Body of pancreas (tissue), 4 donors: ENCODE data around the gene RNASE12. TPM values are rescaled to one million over a fixed set of nuclear protein-coding genes. Genes with fewer than 3 reads are reported as not detected.
"Not testable (repeated sequence)": the region's sequence is repeated elsewhere in the genome, so short reads cannot be mapped to it uniquely, and the experiment has no call there.

Experiments
- ATAC-seq: fragments of 150-250 bp; one replicate; pipeline ENCODE4 v1.9.1; 2016
- DNase-seq, 4 donors: peaks; one replicate each; pipeline ENCODE4 v3.0.0-alpha.2; 2019
- H3K27ac ChIP-seq, 4 donors: fragments of 200-600 bp; sonication (generic); 1 replicate in 3 of 4; 2 replicates in 1 of 4; pipeline versions ENCODE4 v1.5.1 to v1.6.1; 2016 to 2019; ENCODE audit warnings: mild to moderate bottlenecking in 1 of 4, mixed read lengths in 1 of 4, moderate library complexity in 1 of 4
- H3K27me3 ChIP-seq, 2 donors: fragments of 200-600 bp; sonication (generic); one replicate each; pipeline ENCODE4 v1.6.0; 2016; ENCODE audit warnings: mild to moderate bottlenecking in 1 of 2
- H3K36me3 ChIP-seq, 2 donors: fragments of 200-600 bp; sonication (generic); replicated peaks in 1 of 2; 2 replicates each; pipeline ENCODE4 v1.5.1; 2016; ENCODE audit warnings: low read depth in 2 of 2; ENCODE audit not compliant: insufficient read depth in 1 of 2
- H3K4me1 ChIP-seq: fragments of 200-600 bp; sonication (generic); one replicate; pipeline ENCODE4 v1.6.0; 2016
- H3K4me3 ChIP-seq, 2 donors: fragments of 200-600 bp; sonication (generic); 1 replicate in 1 of 2; 2 replicates in 1 of 2; pipeline ENCODE4 v1.5.1; 2016 to 2019
- H3K9me3 ChIP-seq, 3 donors: fragments of 200-600 bp; sonication (generic); 1 replicate in 2 of 3; 2 replicates in 1 of 3; pipeline ENCODE4 v1.5.1; 2016
- POLR2A ChIP-seq, 3 donors: fragments of 450-650 bp; IDR thresholded peaks; one replicate each; pipeline ENCODE4 v1.6.1; 2016; ENCODE audit warnings: antibody characterized with exemption in 3 of 3, mild to moderate bottlenecking in 2 of 3
- WGBS, 2 donors: methylation state at CpG; one replicate each; pipeline ENCODE4 v1.1.5; 2017; 5-methylcytosine and 5-hydroxymethylcytosine counted together
- intact Hi-C: fragments of 100-400 bp; cut with DNase I; formaldehyde crosslinking; loops from one replicate; pipeline ENCODE4 v1.15.1; 2023
- total RNA-seq, 2 donors: library from RNA; depleted of rRNA; stranded (reverse); fragments of >200 nt; gene quantifications; one replicate each; pipeline ENCODE4 v1.1.0, GENCODE V29; 2016
- TF ChIP-seq, protein P1 (sequence below), 7 experiments: fragments of 450-650 bp in 4 of 7; fragments of 200-600 bp in 3 of 7; sonication (generic) in 3 of 7; IDR thresholded peaks; one replicate each; pipeline ENCODE4 v1.5.1; 2016 to 2019; ENCODE audit warnings: antibody characterized with exemption in 7 of 7

RNASE12 gene
- total RNA-seq, 2 donors from 2014 or later: not detected

DNA sequence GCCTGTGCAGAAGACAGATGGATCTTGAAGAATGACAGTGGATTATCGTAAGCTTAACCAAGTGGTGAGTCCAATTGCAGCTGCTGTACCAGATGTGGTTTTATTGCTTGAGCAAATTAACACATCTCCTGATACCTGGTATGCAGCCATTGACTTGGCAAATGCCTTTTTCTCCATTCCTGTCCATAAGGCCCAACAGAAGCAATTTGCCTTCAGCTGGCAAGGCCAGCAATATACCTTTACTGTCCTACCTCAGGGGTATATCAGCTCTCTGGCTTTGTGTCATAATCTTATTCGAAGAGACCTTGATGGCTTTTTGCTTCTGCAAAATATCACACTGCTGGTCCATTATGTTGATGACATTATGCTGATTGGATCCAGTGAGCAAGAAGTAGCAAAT, 21.3 kb downstream of the RNASE12 start:
- H3K36me3 ChIP-seq, H3K27me3 ChIP-seq, H3K4me3 ChIP-seq, H3K27ac ChIP-seq, ATAC-seq, H3K4me1 ChIP-seq, DNase-seq, H3K9me3 ChIP-seq, intact Hi-C loops: not testable (repeated sequence)
- WGBS, 2 donors: 78 to 81% methylated on average over 2 of the region's 2 CpGs

DNA sequence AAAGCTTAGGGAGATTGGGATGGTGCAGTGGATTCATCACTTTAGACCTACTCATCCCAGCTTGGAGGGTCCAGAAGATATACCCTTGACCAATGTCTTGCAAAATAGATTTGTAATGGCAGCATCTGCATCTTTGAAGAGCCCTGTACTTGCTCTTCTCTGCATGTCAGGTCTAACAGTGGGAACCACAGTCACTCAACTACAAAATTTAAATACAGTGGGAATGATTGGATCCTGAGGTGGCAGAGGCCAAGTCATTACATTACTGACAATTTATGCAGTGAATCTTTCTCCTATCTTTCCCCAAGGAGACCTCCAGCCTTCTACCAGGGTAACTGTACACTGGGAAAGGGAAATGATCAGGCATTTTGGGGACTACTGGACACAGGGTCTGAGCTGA, 22.1 kb downstream of the RNASE12 start:
- no peak overlapping the region for H3K4me3 ChIP-seq
- intact Hi-C loops: no loop called here
- no peaks in the 10 kb centered on the region for H3K9me3 ChIP-seq
- no peak for DNase-seq
- TF ChIP-seq, protein P1, sequence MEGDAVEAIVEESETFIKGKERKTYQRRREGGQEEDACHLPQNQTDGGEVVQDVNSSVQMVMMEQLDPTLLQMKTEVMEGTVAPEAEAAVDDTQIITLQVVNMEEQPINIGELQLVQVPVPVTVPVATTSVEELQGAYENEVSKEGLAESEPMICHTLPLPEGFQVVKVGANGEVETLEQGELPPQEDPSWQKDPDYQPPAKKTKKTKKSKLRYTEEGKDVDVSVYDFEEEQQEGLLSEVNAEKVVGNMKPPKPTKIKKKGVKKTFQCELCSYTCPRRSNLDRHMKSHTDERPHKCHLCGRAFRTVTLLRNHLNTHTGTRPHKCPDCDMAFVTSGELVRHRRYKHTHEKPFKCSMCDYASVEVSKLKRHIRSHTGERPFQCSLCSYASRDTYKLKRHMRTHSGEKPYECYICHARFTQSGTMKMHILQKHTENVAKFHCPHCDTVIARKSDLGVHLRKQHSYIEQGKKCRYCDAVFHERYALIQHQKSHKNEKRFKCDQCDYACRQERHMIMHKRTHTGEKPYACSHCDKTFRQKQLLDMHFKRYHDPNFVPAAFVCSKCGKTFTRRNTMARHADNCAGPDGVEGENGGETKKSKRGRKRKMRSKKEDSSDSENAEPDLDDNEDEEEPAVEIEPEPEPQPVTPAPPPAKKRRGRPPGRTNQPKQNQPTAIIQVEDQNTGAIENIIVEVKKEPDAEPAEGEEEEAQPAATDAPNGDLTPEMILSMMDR (IDR thresholded peaks at IDR 0.05): no peak
- no peak for TF ChIP-seq POLR2A (IDR thresholded peaks at IDR 0.05)
- no peaks in the 10 kb centered on the region for H3K36me3 ChIP-seq
- no peaks in the 10 kb centered on the region for H3K27me3 ChIP-seq
- H3K4me1 ChIP-seq: no peaks in the 10 kb centered on the region
- no peak for ATAC-seq
- no peak overlapping the region for H3K27ac ChIP-seq

DNA sequence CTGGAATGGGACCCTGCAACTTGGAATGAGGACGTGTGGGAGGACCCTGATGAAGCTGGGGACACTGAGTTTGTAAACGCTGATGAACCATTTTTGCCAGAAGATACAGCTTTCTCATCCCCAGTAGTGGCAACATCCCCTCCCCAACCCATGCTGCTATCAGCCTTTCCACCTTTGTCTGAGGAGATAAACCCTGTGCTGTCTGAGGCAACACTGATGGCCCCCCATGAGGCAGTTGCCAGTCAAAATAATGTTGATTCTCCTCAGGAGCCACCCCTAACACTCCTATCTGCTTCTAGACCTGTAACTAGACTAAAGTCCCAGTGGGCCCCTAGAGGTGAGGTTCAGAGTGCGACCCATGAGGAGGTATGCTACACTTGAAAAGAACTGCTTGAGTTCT, 22.8 kb downstream of the RNASE12 start:
- Histone ChIP-seq H3K4me1 (no peaks in the 10 kb centered on the region), H3K9me3 (no peaks in the 10 kb centered on the region), H3K27me3 (no peaks in the 10 kb centered on the region), H3K4me3 (no peak overlapping the region), H3K36me3 (no peaks in the 10 kb centered on the region), H3K27ac (no peak overlapping the region)
- no peak for TF ChIP-seq POLR2A (IDR thresholded peaks at IDR 0.05)
- TF ChIP-seq, protein P1 (IDR thresholded peaks at IDR 0.05): no peak
- 57 to 62% methylated on average over 3 of the region's 3 CpGs for WGBS, 2 donors
- DNase-seq: no peak
- ATAC-seq: no peak
- intact Hi-C loops: no loop called here

DNA sequence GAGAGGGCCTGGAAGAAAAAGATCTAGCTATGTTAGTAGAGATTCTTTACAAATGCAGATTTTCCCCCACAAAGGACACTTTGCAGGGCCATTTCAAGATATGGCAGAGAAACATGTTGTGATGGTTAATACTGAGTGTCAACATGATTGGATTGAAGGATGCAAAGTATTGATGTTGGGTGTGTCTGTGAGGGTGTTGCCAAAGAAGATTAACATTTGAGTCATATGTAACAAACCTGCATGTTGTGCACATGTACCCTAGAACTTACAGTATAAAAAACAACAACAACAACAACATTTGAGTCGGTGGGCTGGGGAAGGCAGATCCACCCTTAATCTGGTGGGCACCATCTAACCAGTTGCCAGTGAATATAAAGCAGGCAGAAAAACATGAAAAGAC, 24.0 kb downstream of the RNASE12 start:
- H3K9me3 ChIP-seq, H3K4me1 ChIP-seq, H3K27me3 ChIP-seq, ATAC-seq, H3K36me3 ChIP-seq, intact Hi-C loops, H3K27ac ChIP-seq, H3K4me3 ChIP-seq, DNase-seq: not testable (repeated sequence)
- 47 to 61% methylated on average over 1 of the region's 1 CpG for WGBS, 2 donors

DNA sequence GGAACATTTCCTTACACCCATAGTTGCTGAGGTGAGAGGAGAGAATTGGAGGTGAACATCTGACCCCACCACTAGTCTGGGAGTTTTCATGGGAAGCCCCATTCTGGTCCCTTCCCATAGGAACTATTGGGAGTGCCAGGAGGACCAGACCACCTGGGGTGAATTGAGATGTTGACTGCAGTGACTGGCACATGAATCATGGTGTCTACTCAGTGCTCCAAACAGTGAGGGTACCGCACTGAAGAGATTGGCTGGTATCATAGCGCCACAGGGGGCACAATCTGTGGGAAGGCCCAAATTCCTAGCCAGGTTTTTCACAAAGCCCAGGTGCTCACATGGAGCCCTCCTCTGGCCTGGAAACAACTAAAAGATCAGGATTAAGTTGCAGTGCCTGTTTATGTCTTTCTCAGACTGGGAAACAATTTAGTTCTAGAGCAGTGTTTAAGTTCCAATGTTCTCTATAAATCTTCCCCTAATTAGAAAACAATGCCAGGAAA, 26.6 kb downstream of the RNASE12 start:
- no peak for TF ChIP-seq POLR2A (IDR thresholded peaks at IDR 0.05)
- TF ChIP-seq, protein P1 (IDR thresholded peaks at IDR 0.05): no peak
- H3K4me1 ChIP-seq: no peaks in the 10 kb centered on the region
- H3K9me3 ChIP-seq: no peaks in the 10 kb centered on the region
- no peak for DNase-seq
- 76 to 92% methylated on average over 2 of the region's 2 CpGs for WGBS, 2 donors
- no peak for ATAC-seq
- H3K27me3 ChIP-seq: no peaks in the 10 kb centered on the region
- H3K27ac ChIP-seq: no peak overlapping the region
- H3K36me3 ChIP-seq: no peaks in the 10 kb centered on the region
- intact Hi-C loops: no loop called here
- H3K4me3 ChIP-seq: no peak overlapping the region

DNA sequence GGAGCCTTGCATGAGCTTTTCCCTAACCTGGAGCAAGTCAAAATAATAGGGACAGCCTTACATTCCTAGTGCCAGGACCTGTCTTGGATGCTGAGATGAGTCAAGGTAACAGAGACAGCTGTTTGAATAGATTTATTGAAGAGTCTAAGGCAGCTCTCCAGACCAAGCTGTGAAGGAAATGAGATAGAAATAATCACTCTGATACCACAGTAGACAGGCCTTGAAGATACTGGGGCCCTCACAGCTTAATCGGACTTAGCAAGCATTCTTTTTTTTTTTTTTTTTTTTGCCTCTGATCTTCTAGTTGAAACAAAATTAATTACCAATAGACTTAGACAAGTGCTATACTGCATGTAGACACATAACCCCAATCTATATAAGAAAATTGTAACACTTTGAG, 27.2 kb downstream of the RNASE12 start:
- Histone ChIP-seq H3K4me3 (no peak overlapping the region), H3K27ac (no peak overlapping the region), H3K27me3 (no peaks in the 10 kb centered on the region), H3K36me3 (no peaks in the 10 kb centered on the region), H3K9me3 (no peaks in the 10 kb centered on the region), H3K4me1 (no peaks in the 10 kb centered on the region)
- TF ChIP-seq POLR2A (IDR thresholded peaks at IDR 0.05): no peak
- TF ChIP-seq, protein P1 (IDR thresholded peaks at IDR 0.05): no peak
- no peak for ATAC-seq
- no peak for DNase-seq
- intact Hi-C loops: no loop called here
- WGBS, 2 donors: 56 to 64% methylated on average over 1 of the region's 1 CpG
